Gastrocnemius medialis (tissue), 4 donors: ENCODE results near the gene TBL3. TPM values are rescaled to one million over a fixed set of nuclear protein-coding genes. Genes with fewer than 3 reads are reported as not detected.

ENCODE experiments used
- ATAC-seq, 2 donors: fragments of 150-250 bp; one replicate each; pipeline ENCODE4 v1.9.1; 2016
- DNase-seq, 2 donors: peaks; one replicate each; pipeline ENCODE4 v3.0.0-alpha.2; 2019
- H3K27ac ChIP-seq, 4 donors: fragments of 200-600 bp; sonication (generic); 1 replicate in 1 of 4; 2 replicates in 3 of 4; pipeline ENCODE4 v1.5.1; 2016 to 2018; ENCODE audit warnings: mild to moderate bottlenecking in 2 of 4, moderate library complexity in 1 of 4
- H3K27me3 ChIP-seq, 3 donors: fragments of 200-600 bp; sonication (generic) in 2 of 3; 1 replicate in 1 of 3; 2 replicates in 2 of 3; pipeline versions ENCODE4 v1.5.1 to v1.6.0; 2016 to 2019; ENCODE audit warnings: mild to moderate bottlenecking in 1 of 3, moderate library complexity in 1 of 3
- H3K36me3 ChIP-seq, 2 donors: fragments of 200-600 bp; sonication (generic) in 1 of 2; one replicate each; pipeline ENCODE4 v1.5.1; 2017 to 2018
- H3K4me1 ChIP-seq, 2 donors: fragments of 200-600 bp; sonication (generic) in 1 of 2; one replicate each; pipeline ENCODE4 v1.5.1; 2016 to 2017; ENCODE audit warnings: mild to moderate bottlenecking in 2 of 2
- H3K4me3 ChIP-seq, 4 donors: fragments of 200-600 bp; sonication (generic) in 3 of 4; 1 replicate in 1 of 4; 2 replicates in 3 of 4; pipeline ENCODE4 v1.5.1; 2016 to 2019; ENCODE audit warnings: mild to moderate bottlenecking in 2 of 4
- H3K9me3 ChIP-seq, 3 donors: fragments of 200-600 bp; sonication (generic) in 2 of 3; 1 replicate in 1 of 3; 2 replicates in 2 of 3; pipeline ENCODE4 v1.5.1; 2016 to 2019
- POLR2A ChIP-seq, 2 donors: fragments of 450-650 bp; IDR thresholded peaks; one replicate each; pipeline ENCODE4 v1.6.1; 2017; ENCODE audit warnings: antibody characterized with exemption in 2 of 2, mild to moderate bottlenecking in 2 of 2, moderate library complexity in 2 of 2
- in situ Hi-C, 4 donors: fragments of 200-750 bp; cut with MboI; loops; one replicate each; pipeline versions ENCODE4 v1.15.0 to v1.8.0; 2017; ENCODE audit warnings: low sequenced_read_pairs in 4 of 4
- intact Hi-C: fragments of 100-400 bp; cut with DNase I; formaldehyde crosslinking; loops from one replicate; pipeline ENCODE4 v1.15.1; 2023; ENCODE audit warnings: low total_unique reads
- total RNA-seq, 4 donors: library from RNA; depleted of rRNA; stranded (reverse); fragments of >200 nt; gene quantifications; one replicate each; pipeline versions ENCODE4 v1.1.0 to v1.2.3, GENCODE V29; 2016
- TF ChIP-seq, protein P1 (sequence below), 5 experiments: fragments of 450-650 bp in 3 of 5; fragments of 200-600 bp in 2 of 5; sonication (generic) in 2 of 5; IDR thresholded peaks in 4 of 5; conservative IDR thresholded peaks in 1 of 5; 1 replicate in 4 of 5; 2 replicates in 1 of 5; pipeline ENCODE4 v1.5.1; 2016 to 2019; ENCODE audit warnings: antibody characterized with exemption in 5 of 5, mild to moderate bottlenecking in 3 of 5, moderate library complexity in 3 of 5

Gene TBL3
- total RNA-seq, 4 donors from 2014 or later = 48.2 to 79.5 (median 71.4) TPM

DNA sequence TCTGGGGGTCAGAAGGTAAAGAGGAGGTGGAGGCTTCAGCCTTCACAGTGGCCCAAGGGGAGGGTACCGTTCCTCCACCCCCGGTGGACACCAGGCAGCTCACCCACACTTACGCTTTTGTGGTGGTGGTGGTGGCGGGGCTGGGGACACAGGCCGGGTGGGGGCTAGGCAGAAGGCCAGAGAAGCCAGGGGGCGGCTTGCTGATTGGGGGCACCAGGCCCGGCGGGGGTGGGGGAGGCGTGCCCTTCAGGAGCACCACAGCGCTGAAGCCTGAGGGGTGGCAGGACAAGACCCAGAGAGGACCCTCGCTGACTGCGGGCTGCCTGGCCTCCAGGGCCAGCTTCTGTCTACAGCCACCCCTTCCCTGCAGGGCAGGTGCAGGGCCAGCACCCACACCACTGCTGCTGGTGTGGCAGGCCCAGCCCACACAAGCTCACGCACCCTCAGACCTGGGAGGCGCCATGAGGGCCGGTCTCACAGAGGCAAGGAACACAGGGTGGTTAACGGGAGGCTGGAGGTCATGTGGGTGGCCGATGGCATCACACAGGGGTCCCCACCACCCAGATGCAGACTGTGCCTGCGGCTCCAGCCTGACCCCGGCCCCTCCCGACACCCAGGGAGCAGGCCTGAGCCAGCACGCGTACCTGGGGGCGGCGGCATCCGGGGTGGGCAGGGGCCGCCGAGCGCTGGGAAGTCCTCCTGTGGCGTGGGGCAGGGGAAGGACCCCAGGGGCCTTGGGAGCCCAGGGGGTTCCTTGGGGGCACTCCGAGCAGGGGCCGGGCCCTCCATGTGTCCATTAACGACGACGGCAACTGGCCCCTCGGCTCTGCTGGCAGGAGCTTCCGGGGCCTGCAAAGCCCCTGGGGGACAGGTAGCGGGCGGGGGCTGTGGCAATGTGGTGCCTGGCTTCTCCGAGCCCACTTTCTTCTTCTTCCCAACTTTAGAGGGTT is 27.3 kb downstream of the TBL3 start:
- Histone ChIP-seq H3K36me3 (peaks cover 0 to 54% of the 10 kb centered on the region in 2 donors), H3K4me1 (peaks cover 7 to 9% of the 10 kb centered on the region in 2 donors), H3K27ac (no peak overlapping the region), H3K27me3 (no peaks in the 10 kb centered on the region), H3K4me3 (no peak overlapping the region), H3K9me3 (no peaks in the 10 kb centered on the region)
- no peak for ATAC-seq
- no peak for DNase-seq
- intact Hi-C loops = no loop called here
- TF ChIP-seq POLR2A (IDR thresholded peaks at IDR 0.05) = no peak
- TF ChIP-seq, protein P1, sequence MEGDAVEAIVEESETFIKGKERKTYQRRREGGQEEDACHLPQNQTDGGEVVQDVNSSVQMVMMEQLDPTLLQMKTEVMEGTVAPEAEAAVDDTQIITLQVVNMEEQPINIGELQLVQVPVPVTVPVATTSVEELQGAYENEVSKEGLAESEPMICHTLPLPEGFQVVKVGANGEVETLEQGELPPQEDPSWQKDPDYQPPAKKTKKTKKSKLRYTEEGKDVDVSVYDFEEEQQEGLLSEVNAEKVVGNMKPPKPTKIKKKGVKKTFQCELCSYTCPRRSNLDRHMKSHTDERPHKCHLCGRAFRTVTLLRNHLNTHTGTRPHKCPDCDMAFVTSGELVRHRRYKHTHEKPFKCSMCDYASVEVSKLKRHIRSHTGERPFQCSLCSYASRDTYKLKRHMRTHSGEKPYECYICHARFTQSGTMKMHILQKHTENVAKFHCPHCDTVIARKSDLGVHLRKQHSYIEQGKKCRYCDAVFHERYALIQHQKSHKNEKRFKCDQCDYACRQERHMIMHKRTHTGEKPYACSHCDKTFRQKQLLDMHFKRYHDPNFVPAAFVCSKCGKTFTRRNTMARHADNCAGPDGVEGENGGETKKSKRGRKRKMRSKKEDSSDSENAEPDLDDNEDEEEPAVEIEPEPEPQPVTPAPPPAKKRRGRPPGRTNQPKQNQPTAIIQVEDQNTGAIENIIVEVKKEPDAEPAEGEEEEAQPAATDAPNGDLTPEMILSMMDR (IDR thresholded peaks at IDR 0.05 in 4 of 5, conservative IDR thresholded peaks at IDR 0.05 in 1 of 5) = no peak
- in situ Hi-C loops = no loop called here

DNA sequence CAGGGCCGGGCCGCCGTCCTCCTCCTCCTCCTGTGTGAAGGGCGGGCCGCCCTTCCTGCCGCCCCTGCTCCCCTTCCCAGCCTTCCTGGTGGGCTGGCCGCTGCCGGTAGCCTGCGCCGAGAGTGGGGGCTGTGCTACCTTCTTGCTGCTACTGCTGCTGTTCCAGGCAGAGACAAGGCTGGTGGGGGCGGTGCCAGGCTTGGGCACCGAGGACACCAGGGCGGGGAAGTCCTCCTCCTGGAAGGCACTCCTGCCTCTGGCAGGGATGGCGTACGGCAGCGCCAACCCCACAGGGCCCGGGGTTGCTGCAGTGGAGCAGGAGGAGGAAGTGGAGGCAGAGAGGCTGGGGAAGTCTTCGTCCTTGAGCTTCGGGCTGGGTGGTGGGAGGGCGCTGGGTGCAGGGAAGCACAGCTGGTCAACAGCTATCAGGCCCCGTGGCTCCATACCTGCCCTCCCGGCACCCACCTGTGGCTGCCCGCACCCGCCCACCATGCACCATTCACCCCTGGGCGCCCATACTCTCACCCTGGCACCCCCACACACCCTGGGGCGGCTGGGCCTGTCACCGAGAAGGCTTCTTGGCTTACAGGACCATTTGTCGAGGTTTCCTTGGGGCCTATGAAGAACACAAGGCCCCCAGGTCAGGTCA is 28.1 kb downstream of the TBL3 start:
- TF ChIP-seq, protein P1 (IDR thresholded peaks at IDR 0.05 in 4 of 5, conservative IDR thresholded peaks at IDR 0.05 in 1 of 5) = no peak
- intact Hi-C loops = loop anchor here (10.0 kb wide), 1 partner anchor 535 kb away; the partner anchor contains the start of genes CEMP1 and PDPK1

DNA sequence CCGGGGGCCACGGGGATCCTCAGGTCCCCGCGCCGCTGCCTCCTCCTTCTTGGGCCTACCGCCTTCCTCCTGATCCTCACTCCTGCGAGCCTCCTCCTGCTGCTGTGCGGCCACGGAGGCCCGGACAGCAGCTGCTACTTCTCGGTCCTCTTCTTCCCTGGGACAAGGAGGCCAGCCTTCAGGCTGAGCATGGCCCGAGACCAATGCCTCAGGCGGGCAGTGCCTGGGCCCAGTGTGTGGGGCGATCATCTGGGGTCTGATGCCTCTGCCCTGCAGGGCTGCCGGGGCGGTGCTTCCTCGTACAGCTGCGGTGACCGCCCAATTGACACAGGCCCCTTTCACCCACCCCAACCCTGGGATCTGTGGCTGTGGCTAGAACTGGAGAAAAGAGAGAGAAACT is 29.2 kb downstream of the TBL3 start:
- Histone ChIP-seq H3K27me3 (no peaks in the 10 kb centered on the region), H3K4me1 (peaks cover 26 to 28% of the 10 kb centered on the region in 2 donors), H3K36me3 (peaks cover 0 to 54% of the 10 kb centered on the region in 2 donors), H3K27ac (no peak overlapping the region), H3K4me3 (no peak overlapping the region), H3K9me3 (no peaks in the 10 kb centered on the region)
- ATAC-seq (no peak), DNase-seq (no peak)
- in situ Hi-C loops = no loop called here
- intact Hi-C loops = loop anchor here (10.0 kb wide), 1 partner anchor 534 kb away; the partner anchor contains the start of genes CEMP1 and PDPK1
- TF ChIP-seq POLR2A (IDR thresholded peaks at IDR 0.05) = no peak
- TF ChIP-seq, protein P1 (IDR thresholded peaks at IDR 0.05 in 4 of 5, conservative IDR thresholded peaks at IDR 0.05 in 1 of 5) = no peak

More for the DNA sequence above, 28.1 kb downstream of the TBL3 start:
- H3K27me3 ChIP-seq = no peaks in the 10 kb centered on the region
- DNase-seq (no peak), ATAC-seq (no peak)
- H3K4me3 ChIP-seq = no peak overlapping the region
- H3K4me1 ChIP-seq = peaks cover 16 to 18% of the 10 kb centered on the region in 2 donors
- H3K27ac ChIP-seq = no peak overlapping the region
- in situ Hi-C loops = no loop called here
- no peaks in the 10 kb centered on the region for H3K9me3 ChIP-seq
- H3K36me3 ChIP-seq = peaks cover 0 to 54% of the 10 kb centered on the region in 2 donors

DNA sequence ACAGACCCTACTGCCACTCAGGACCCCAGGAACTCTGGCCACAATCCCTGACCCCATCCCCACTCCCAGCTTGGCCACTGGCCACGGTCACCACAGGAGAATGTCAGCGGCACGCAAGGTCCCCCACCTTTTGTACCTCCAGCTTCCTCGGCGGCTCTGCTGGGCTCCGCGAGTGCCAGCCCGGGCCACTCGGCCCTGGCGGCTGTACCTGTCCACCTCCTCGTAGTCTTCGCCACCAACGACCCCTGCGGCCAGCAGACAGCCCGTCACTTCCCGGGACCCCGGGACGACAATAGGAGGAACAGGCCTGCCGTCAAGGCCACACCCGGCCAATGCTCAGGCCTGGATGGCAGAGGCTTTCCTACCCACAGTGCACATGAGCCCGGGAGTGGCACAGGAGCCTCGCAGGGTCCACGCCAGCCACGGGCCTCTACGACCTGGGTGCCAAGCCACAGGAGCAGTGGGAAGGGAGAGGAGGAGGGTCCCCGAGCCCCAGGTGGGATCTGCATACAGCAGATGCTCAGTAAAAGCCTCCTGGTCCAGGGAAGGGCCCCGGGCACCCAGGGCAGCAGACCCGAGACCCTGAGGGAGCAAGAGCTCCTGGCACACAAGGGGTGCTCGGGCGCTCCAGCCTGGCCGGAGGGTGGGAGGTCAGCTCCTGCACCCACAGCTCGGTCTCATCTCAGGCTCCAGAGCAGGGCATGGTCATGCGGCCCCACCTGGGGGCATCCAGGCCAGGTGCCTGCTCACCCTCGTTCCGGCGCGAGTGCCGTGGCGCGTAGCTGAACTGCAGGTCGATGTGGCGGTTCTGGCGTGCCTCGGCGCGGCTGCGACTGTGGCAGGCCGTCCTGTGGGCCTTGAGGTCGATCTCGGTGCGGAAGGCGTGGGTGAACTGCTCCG is 29.9 kb downstream of the TBL3 start:
- TF ChIP-seq, protein P1 (IDR thresholded peaks at IDR 0.05 in 4 of 5, conservative IDR thresholded peaks at IDR 0.05 in 1 of 5) = no peak
- TF ChIP-seq POLR2A (IDR thresholded peaks at IDR 0.05) = no peak
- Histone ChIP-seq H3K36me3 (peaks cover 0 to 54% of the 10 kb centered on the region in 2 donors), H3K27ac (no peak overlapping the region), H3K9me3 (no peaks in the 10 kb centered on the region), H3K27me3 (no peaks in the 10 kb centered on the region), H3K4me1 (peaks cover 26 to 35% of the 10 kb centered on the region in 2 donors), H3K4me3 (no peak overlapping the region)
- in situ Hi-C loops = no loop called here
- intact Hi-C loops = loop anchor here (10.0 kb wide), 1 partner anchor 533 kb away; the partner anchor contains the start of genes CEMP1 and PDPK1
- ATAC-seq (no peak), DNase-seq (no peak)
